Esophagus muscularis mucosa (tissue), 4 donors: Measurements from ENCODE around the gene DNMT3B. TPM values are rescaled to one million over a fixed set of nuclear protein-coding genes. Genes with fewer than 3 reads are reported as not detected.
"Not testable (repeated sequence)": the region's sequence is repeated elsewhere in the genome, so short reads cannot be mapped to it uniquely, and the experiment has no call there.

Experiments
- DNase-seq: peaks from one replicate; pipeline ENCODE4 v3.0.0-alpha.2; 2017; ENCODE audit errors: extremely low spot score
- H3K27ac ChIP-seq, 4 donors: fragments of 200-600 bp; sonication (generic); replicated peaks in 1 of 4; 1 replicate in 3 of 4; 2 replicates in 1 of 4; pipeline ENCODE4 v1.5.1; 2016 to 2019; ENCODE audit warnings: mild to moderate bottlenecking in 1 of 4
- H3K27me3 ChIP-seq, 4 donors: fragments of 200-600 bp; sonication (generic); one replicate each; pipeline versions ENCODE4 v1.5.1 to v1.6.0; 2016 to 2019
- H3K36me3 ChIP-seq, 4 donors: fragments of 200-600 bp; sonication (generic); one replicate each; pipeline ENCODE4 v1.5.1; 2016 to 2019
- H3K4me1 ChIP-seq, 4 donors: fragments of 200-600 bp; sonication (generic); one replicate each; pipeline ENCODE4 v1.5.1; 2016 to 2019
- H3K4me3 ChIP-seq, 4 donors: fragments of 200-600 bp; sonication (generic); 1 replicate in 2 of 4; 2 replicates in 2 of 4; pipeline ENCODE4 v1.5.1; 2016 to 2019; ENCODE audit warnings: mild to moderate bottlenecking in 4 of 4, moderate library complexity in 1 of 4
- H3K9me3 ChIP-seq, 4 donors: fragments of 200-600 bp; sonication (generic); 1 replicate in 3 of 4; 2 replicates in 1 of 4; pipeline ENCODE4 v1.5.1; 2016 to 2019
- CTCF ChIP-seq, 3 experiments: fragments of 200-600 bp in 2 of 3; fragments of 450-650 bp in 1 of 3; sonication (generic) in 2 of 3; IDR thresholded peaks; one replicate each; pipeline ENCODE4 v1.5.1; 2017 to 2019; ENCODE audit warnings: antibody characterized with exemption in 3 of 3, mild to moderate bottlenecking in 2 of 3, moderate library complexity in 1 of 3
- EP300 ChIP-seq: sonication (generic); formaldehyde crosslinking; IDR thresholded peaks from one replicate; pipeline ENCODE4 v1.6.1; 2017; ENCODE audit warnings: antibody characterized with exemption
- POLR2A ChIP-seq: fragments of 450-650 bp; IDR thresholded peaks from one replicate; pipeline ENCODE4 v1.6.1; 2017; ENCODE audit warnings: antibody characterized with exemption, moderate library complexity, mild to moderate bottlenecking, low read depth
- POLR2AphosphoS5 ChIP-seq, 2 donors: sonication (generic); formaldehyde crosslinking; IDR thresholded peaks; one replicate each; pipeline ENCODE4 v1.6.1; 2017; ENCODE audit warnings: antibody characterized with exemption in 2 of 2
- WGBS: methylation state at CpG from one replicate; pipeline ENCODE4 v1.1.5; 2018; 5-methylcytosine and 5-hydroxymethylcytosine counted together
- intact Hi-C: fragments of 100-400 bp; cut with DNase I; formaldehyde crosslinking; loops from one replicate; pipeline ENCODE4 v1.15.1; 2023
- total RNA-seq, 4 donors: library from RNA; depleted of rRNA; stranded (reverse); fragments of >200 nt; gene quantifications; one replicate each; pipeline versions ENCODE4 v1.1.0 to v1.2.1, GENCODE V29; 2016

DNMT3B gene
- total RNA-seq, 4 donors from 2014 or later: 0.40 to 0.97 (median 0.66) TPM

DNA sequence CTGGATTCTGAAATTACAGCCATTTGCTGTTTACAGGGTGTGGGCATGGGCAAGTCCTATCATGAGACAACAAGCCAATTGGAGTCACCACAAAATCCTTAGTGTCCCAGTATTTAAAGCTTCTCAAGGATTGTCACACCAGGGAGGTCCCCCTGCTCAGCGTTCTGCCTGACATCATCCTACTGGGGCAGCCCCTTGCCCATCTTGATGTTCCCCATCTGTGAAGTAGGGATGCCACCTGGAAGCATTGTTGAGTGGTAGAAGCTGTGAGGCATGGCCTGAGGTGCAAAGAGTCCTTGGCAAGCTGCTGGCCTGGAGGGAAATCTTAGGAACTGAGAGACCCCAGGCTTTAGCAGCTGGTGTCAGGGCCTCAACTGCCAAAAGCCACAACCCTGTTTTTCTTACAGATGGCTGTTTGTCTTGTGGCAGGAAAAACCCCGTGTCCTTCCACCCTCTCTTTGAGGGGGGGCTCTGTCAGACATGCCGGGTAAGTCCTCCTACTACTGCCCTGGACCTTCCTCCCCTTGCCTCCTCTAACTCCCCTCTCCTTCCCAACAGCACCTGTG, 34.3 kb downstream of the DNMT3B start:
- no peak for DNase-seq
- no peak overlapping the region for H3K4me3 ChIP-seq
- no peaks in the 10 kb centered on the region for H3K27me3 ChIP-seq
- intact Hi-C loops: no loop called here
- H3K9me3 ChIP-seq: no peaks in the 10 kb centered on the region
- 83% methylated on average over 3 of the region's 3 CpGs for WGBS
- peaks cover 0 to 11% (median 3%) of the 10 kb centered on the region in 4 donors for H3K4me1 ChIP-seq
- H3K27ac ChIP-seq: no peak overlapping the region
- H3K36me3 ChIP-seq: peaks cover 0 to 15% (median 7%) of the 10 kb centered on the region in 4 donors
- TF ChIP-seq EP300 (no peak), POLR2AphosphoS5 (IDR thresholded peaks at IDR 0.05) (no peak), POLR2A (no peak), CTCF (IDR thresholded peaks at IDR 0.05) (no peak)

DNA sequence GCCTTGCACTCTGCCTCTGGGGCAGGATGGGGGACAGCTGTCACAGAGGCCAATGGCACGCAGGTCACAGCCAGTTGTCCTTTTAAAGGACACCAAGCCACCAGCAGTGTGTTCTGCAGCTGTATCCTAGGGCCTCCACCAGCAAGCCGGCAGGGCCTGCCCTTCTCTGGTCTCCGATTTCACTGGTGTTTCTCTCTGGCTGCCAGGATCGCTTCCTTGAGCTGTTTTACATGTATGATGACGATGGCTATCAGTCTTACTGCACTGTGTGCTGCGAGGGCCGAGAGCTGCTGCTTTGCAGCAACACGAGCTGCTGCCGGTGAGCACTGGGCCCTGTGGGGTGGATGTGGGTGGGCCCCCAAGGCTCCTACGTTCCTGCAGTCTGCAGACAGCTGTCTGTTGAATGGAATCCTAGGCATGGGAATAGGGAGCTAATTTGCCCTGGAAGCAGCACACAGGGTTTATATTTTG, 34.8 kb downstream of the DNMT3B start:
- Histone ChIP-seq H3K27ac (no peak overlapping the region), H3K36me3 (peaks cover 0 to 21% (median 8%) of the 10 kb centered on the region in 4 donors), H3K9me3 (no peaks in the 10 kb centered on the region), H3K27me3 (no peaks in the 10 kb centered on the region), H3K4me1 (peaks cover 0 to 10% (median 3%) of the 10 kb centered on the region in 4 donors), H3K4me3 (no peak overlapping the region)
- intact Hi-C loops: no loop called here
- WGBS: 88% methylated on average over 4 of the region's 10 CpGs
- no peak for TF ChIP-seq CTCF (IDR thresholded peaks at IDR 0.05)
- TF ChIP-seq EP300: no peak
- no peak for TF ChIP-seq POLR2AphosphoS5 (IDR thresholded peaks at IDR 0.05)
- TF ChIP-seq POLR2A: no peak
- DNase-seq: no peak

DNA sequence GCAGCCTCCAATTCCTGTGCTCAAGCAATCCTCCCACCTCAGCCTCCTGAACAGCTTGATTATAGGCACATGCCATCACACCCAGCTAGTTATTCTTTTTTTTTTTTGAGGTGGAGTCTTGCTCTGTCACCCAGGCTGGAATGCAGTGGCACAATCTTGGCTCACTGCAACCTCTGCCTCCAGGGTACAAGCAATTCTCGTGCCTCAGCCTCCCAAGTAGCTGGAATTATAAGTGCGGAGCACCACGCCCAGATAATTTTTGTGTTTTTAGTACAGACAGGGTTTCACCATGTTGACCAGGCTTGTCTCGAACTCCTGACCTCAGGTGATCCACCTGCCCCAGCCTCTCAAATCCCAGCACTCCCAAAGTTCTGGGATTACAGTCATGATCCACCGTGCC, 35.4 kb downstream of the DNMT3B start:
- DNase-seq, H3K9me3 ChIP-seq, H3K4me1 ChIP-seq, intact Hi-C loops, H3K27ac ChIP-seq, H3K27me3 ChIP-seq, H3K4me3 ChIP-seq: not testable (repeated sequence)
- peaks cover 0 to 26% (median 12%) of the 10 kb centered on the region in 4 donors for H3K36me3 ChIP-seq
- WGBS: 91% methylated on average over 5 of the region's 5 CpGs

DNA sequence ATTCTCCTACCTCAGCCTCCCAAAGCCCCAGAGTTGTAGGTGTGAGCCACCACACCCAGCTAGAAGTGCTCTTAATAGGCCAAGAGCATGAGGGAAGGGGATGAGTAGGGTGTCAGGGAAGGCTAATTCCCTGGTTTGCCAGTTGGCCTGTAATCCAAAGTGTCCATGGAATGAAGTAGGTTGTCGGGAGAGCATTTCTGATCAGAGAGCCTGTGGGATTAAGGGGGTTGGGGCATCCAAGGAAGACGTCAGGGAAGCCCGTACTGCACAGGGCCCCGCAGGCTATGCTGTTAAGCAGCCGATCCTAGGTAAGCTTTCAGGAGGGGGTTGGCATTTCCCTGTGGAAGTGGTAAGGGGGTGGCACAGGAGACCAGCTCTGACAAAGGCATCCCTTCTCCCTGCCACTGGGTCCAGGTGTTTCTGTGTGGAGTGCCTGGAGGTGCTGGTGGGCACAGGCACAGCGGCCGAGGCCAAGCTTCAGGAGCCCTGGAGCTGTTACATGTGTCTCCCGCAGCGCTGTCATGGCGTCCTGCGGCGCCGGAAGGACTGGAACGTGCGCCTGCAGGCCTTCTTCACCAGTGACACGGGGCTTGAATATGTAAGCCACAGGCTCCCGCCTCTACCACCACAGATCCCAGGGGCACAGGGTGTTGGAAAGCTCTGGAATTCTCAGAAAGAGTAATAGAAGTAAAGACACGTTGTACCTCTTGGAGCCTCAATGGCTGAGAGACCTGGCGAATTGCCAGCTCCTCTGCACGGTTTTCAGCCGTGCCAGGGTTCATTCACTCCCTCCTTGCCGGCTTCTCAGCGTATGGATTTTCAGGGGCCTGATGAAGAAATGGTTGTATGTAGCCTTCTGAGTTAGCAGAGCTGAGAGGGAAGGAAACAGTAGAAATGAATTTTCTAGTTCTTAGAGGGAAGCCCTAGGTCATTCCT, 36.1 kb downstream of the DNMT3B start:
- DNase-seq: no peak
- H3K9me3 ChIP-seq: no peaks in the 10 kb centered on the region
- H3K36me3 ChIP-seq: peaks cover 0 to 33% (median 15%) of the 10 kb centered on the region in 4 donors
- H3K4me1 ChIP-seq: no peaks in the 10 kb centered on the region
- no peak overlapping the region for H3K27ac ChIP-seq
- no peak overlapping the region for H3K4me3 ChIP-seq
- TF ChIP-seq POLR2AphosphoS5 (IDR thresholded peaks at IDR 0.05) (no peak), CTCF (IDR thresholded peaks at IDR 0.05) (no peak)
- no peaks in the 10 kb centered on the region for H3K27me3 ChIP-seq
- WGBS: 77% methylated on average over 21 of the region's 23 CpGs
- intact Hi-C loops: no loop called here

GRCh38 chr20:32803092-32803491, 40.9 kb downstream of the DNMT3B start:
- TF ChIP-seq POLR2AphosphoS5 (IDR thresholded peaks at IDR 0.05) (no peak), EP300 (no peak), CTCF (IDR thresholded peaks at IDR 0.05) (no peak), POLR2A (no peak)
- H3K27me3 ChIP-seq: no peaks in the 10 kb centered on the region

More at GRCh38 chr20:32803092-32803491, 40.9 kb downstream of the DNMT3B start:
- no peak overlapping the region for H3K4me3 ChIP-seq
- no peak overlapping the region for H3K27ac ChIP-seq
- no peaks in the 10 kb centered on the region for H3K4me1 ChIP-seq
- intact Hi-C loops: no loop called here
- peaks cover 0 to 51% (median 17%) of the 10 kb centered on the region in 4 donors for H3K36me3 ChIP-seq
- DNase-seq: no peak
- WGBS: 93% methylated on average over 2 of the region's 2 CpGs
- no peaks in the 10 kb centered on the region for H3K9me3 ChIP-seq
